SK-N-SH treated with all-trans-retinoic acid at 6 μM for 48 hours (cell line): ENCODE measurements around the gene GPR156.

Experiments used
- ATAC-seq: fragments of 200-7000 bp; cut with Tn5 transposase; 3 replicates; pipeline ENCODE4 v1.9.1; 2020; ENCODE audit warnings: mild to moderate bottlenecking, moderate library complexity
- ARNTL ChIP-seq: fragments of 450-650 bp; formaldehyde crosslinking; IDR thresholded peaks from 2 replicates; pipeline ENCODE4 v1.5.0; 2020; ENCODE audit warnings: low read depth, mild to moderate bottlenecking, moderate library complexity, borderline replicate concordance
- BACH2 ChIP-seq: fragments of 250-450 bp; sonication (Bioruptor Pico); IDR thresholded peaks from 2 replicates; pipeline ENCODE4 v1.9.0; 2021; ENCODE audit warnings: mild to moderate bottlenecking, borderline replicate concordance
- CSDC2 ChIP-seq: fragments of 250-450 bp; sonication (Bioruptor Pico); IDR thresholded peaks from 2 replicates; pipeline ENCODE4 v1.5.0; 2020; ENCODE audit warnings: mild to moderate bottlenecking, moderate library complexity
- GLIS3 ChIP-seq: fragments of 250-450 bp; sonication (Bioruptor Pico); IDR thresholded peaks from 2 replicates; pipeline ENCODE4 v1.5.0; 2020; ENCODE audit warnings: mild to moderate bottlenecking, moderate library complexity
- ISL1 ChIP-seq: fragments of 250-450 bp; sonication (Bioruptor Pico); IDR thresholded peaks from 2 replicates; pipeline ENCODE4 v2.1.2; 2022; ENCODE audit warnings: mild to moderate bottlenecking, moderate library complexity
- OSR1 ChIP-seq: fragments of 250-450 bp; sonication (Bioruptor Pico); IDR thresholded peaks from 2 replicates; pipeline ENCODE4 v1.8.0; 2022; ENCODE audit warnings: moderate library complexity, mild to moderate bottlenecking, inconsistent platforms
- PPARA ChIP-seq: fragments of 250-450 bp; sonication (Bioruptor Pico); IDR thresholded peaks from 2 replicates; pipeline ENCODE4 v1.5.0; 2020; ENCODE audit warnings: mild to moderate bottlenecking, borderline replicate concordance
- SNAI2 ChIP-seq: fragments of 250-450 bp; sonication (Bioruptor Pico); IDR thresholded peaks from 2 replicates; pipeline ENCODE4 v1.5.0; 2020; ENCODE audit warnings: mild to moderate bottlenecking, moderate library complexity
- TCF4 ChIP-seq: fragments of 250-450 bp; sonication (Bioruptor Pico); IDR thresholded peaks from 2 replicates; pipeline ENCODE4 v1.8.0; 2021; ENCODE audit warnings: mild to moderate bottlenecking, moderate library complexity, borderline replicate concordance
- TOX ChIP-seq: fragments of 250-450 bp; sonication (Bioruptor Pico); IDR thresholded peaks from 2 replicates; pipeline ENCODE4 v1.8.0; 2021; ENCODE audit warnings: mild to moderate bottlenecking, moderate library complexity, borderline replicate concordance
- ZC3H10 ChIP-seq: fragments of 250-450 bp; sonication (Bioruptor Pico); IDR thresholded peaks from 2 replicates; pipeline ENCODE4 v1.5.1; 2021; ENCODE audit warnings: mild to moderate bottlenecking, moderate library complexity
- ZFP30 ChIP-seq: fragments of 450-650 bp; formaldehyde crosslinking; IDR thresholded peaks from 2 replicates; pipeline ENCODE4 v1.5.0; 2022; ENCODE audit warnings: mild to moderate bottlenecking, moderate library complexity
- ZNF565 ChIP-seq: fragments of 450-650 bp; formaldehyde crosslinking; conservative IDR thresholded peaks from 2 replicates; pipeline ENCODE4 v1.5.0; 2020; ENCODE audit warnings: low read depth, mild to moderate bottlenecking, moderate library complexity
- ZNF8 ChIP-seq: fragments of 450-650 bp; formaldehyde crosslinking; IDR thresholded peaks from 2 replicates; pipeline ENCODE4 v1.5.0; 2020; ENCODE audit warnings: mild to moderate bottlenecking, moderate library complexity
- TF ChIP-seq, protein P1 (sequence below): fragments of 250-450 bp; sonication (Bioruptor Pico); IDR thresholded peaks from 2 replicates; pipeline ENCODE4 v1.5.1; 2021; ENCODE audit warnings: mild to moderate bottlenecking, moderate library complexity
- TF ChIP-seq, protein P2 (sequence below): fragments of 250-450 bp; sonication (Bioruptor Pico); IDR thresholded peaks from 2 replicates; pipeline ENCODE4 v1.8.0; 2021; ENCODE audit warnings: low read depth, mild to moderate bottlenecking, moderate library complexity, borderline replicate concordance
- TF ChIP-seq, protein P3 (sequence below): fragments of 250-450 bp; sonication (Bioruptor Pico); IDR thresholded peaks from 2 replicates; pipeline ENCODE4 v1.8.0; 2020; ENCODE audit warnings: mild to moderate bottlenecking, moderate library complexity, borderline replicate concordance
- TF ChIP-seq, protein P4 (sequence below): fragments of 250-450 bp; sonication (Bioruptor Pico); IDR thresholded peaks from 2 replicates; pipeline ENCODE4 v1.5.1; 2020; ENCODE audit warnings: low read depth, mild to moderate bottlenecking, moderate library complexity
- TF ChIP-seq, protein P5 (sequence below): fragments of 250-450 bp; sonication (Bioruptor Pico); IDR thresholded peaks from 2 replicates; pipeline ENCODE4 v1.5.0; 2020; ENCODE audit warnings: mild to moderate bottlenecking, moderate library complexity

GPR156 gene

GRCh38 chr3:120284747-120285507, at the start of gene GPR156:
GPR156 (minus strand) TSS chr3:120285222; CDS start chr3:120244098, 41,124 bp downstream.
- TF ChIP-seq ZNF8 (CRISPR knock-in tag) (no peak), ISL1 (CRISPR knock-in tag) (no peak), SNAI2 (no peak)
- TF ChIP-seq, protein P1, sequence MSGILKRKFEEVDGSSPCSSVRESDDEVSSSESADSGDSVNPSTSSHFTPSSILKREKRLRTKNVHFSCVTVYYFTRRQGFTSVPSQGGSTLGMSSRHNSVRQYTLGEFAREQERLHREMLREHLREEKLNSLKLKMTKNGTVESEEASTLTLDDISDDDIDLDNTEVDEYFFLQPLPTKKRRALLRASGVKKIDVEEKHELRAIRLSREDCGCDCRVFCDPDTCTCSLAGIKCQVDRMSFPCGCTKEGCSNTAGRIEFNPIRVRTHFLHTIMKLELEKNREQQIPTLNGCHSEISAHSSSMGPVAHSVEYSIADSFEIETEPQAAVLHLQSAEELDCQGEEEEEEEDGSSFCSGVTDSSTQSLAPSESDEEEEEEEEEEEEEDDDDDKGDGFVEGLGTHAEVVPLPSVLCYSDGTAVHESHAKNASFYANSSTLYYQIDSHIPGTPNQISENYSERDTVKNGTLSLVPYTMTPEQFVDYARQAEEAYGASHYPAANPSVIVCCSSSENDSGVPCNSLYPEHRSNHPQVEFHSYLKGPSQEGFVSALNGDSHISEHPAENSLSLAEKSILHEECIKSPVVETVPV (CRISPR knock-in tag), result no peak
- TF ChIP-seq, protein P2, sequence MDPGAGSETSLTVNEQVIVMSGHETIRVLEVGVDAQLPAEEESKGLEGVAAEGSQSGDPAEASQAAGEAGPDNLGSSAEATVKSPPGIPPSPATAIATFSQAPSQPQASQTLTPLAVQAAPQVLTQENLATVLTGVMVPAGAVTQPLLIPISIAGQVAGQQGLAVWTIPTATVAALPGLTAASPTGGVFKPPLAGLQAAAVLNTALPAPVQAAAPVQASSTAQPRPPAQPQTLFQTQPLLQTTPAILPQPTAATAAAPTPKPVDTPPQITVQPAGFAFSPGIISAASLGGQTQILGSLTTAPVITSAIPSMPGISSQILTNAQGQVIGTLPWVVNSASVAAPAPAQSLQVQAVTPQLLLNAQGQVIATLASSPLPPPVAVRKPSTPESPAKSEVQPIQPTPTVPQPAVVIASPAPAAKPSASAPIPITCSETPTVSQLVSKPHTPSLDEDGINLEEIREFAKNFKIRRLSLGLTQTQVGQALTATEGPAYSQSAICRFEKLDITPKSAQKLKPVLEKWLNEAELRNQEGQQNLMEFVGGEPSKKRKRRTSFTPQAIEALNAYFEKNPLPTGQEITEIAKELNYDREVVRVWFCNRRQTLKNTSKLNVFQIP (CRISPR knock-in tag), result no peak
- TF ChIP-seq, all 23 proteins: peak for 0

GRCh38 chr3:120332646-120333045, 47.6 kb upstream of the GPR156 start:
- ATAC-seq, result no peak

More at GRCh38 chr3:120284747-120285507, at the start of gene GPR156:
- peak; percentile 86 for ATAC-seq

GRCh38 chr3:120331076-120331475, 46.1 kb upstream of the GPR156 start:
- ATAC-seq, result no peak
- TF ChIP-seq ZC3H10 (CRISPR knock-in tag) (no peak), BACH2 (no peak), ZNF565 (no peak), ISL1 (CRISPR knock-in tag) (no peak), ZFP30 (CRISPR knock-in tag) (no peak), TOX (no peak)
- TF ChIP-seq, protein P1 (CRISPR knock-in tag), result no peak
- TF ChIP-seq, protein P2 (CRISPR knock-in tag), result no peak

More at GRCh38 chr3:120332646-120333045, 47.6 kb upstream of the GPR156 start:
- TF ChIP-seq BACH2 (no peak), ARNTL (CRISPR knock-in tag) (no peak), ZFP30 (CRISPR knock-in tag) (no peak), OSR1 (CRISPR knock-in tag) (no peak), PPARA (CRISPR knock-in tag) (no peak), SNAI2 (no peak), TOX (no peak), TCF4 (CRISPR knock-in tag) (no peak), GLIS3 (CRISPR knock-in tag) (no peak), CSDC2 (CRISPR knock-in tag) (no peak)
- TF ChIP-seq, protein P2 (CRISPR knock-in tag), result no peak
- TF ChIP-seq, protein P3, sequence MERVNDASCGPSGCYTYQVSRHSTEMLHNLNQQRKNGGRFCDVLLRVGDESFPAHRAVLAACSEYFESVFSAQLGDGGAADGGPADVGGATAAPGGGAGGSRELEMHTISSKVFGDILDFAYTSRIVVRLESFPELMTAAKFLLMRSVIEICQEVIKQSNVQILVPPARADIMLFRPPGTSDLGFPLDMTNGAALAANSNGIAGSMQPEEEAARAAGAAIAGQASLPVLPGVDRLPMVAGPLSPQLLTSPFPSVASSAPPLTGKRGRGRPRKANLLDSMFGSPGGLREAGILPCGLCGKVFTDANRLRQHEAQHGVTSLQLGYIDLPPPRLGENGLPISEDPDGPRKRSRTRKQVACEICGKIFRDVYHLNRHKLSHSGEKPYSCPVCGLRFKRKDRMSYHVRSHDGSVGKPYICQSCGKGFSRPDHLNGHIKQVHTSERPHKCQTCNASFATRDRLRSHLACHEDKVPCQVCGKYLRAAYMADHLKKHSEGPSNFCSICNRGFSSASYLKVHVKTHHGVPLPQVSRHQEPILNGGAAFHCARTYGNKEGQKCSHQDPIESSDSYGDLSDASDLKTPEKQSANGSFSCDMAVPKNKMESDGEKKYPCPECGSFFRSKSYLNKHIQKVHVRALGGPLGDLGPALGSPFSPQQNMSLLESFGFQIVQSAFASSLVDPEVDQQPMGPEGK (CRISPR knock-in tag), result no peak
- TF ChIP-seq, protein P4, sequence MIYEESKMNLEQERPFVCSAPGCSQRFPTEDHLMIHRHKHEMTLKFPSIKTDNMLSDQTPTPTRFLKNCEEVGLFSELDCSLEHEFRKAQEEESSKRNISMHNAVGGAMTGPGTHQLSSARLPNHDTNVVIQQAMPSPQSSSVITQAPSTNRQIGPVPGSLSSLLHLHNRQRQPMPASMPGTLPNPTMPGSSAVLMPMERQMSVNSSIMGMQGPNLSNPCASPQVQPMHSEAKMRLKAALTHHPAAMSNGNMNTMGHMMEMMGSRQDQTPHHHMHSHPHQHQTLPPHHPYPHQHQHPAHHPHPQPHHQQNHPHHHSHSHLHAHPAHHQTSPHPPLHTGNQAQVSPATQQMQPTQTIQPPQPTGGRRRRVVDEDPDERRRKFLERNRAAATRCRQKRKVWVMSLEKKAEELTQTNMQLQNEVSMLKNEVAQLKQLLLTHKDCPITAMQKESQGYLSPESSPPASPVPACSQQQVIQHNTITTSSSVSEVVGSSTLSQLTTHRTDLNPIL (CRISPR knock-in tag), result no peak
- TF ChIP-seq, protein P5, sequence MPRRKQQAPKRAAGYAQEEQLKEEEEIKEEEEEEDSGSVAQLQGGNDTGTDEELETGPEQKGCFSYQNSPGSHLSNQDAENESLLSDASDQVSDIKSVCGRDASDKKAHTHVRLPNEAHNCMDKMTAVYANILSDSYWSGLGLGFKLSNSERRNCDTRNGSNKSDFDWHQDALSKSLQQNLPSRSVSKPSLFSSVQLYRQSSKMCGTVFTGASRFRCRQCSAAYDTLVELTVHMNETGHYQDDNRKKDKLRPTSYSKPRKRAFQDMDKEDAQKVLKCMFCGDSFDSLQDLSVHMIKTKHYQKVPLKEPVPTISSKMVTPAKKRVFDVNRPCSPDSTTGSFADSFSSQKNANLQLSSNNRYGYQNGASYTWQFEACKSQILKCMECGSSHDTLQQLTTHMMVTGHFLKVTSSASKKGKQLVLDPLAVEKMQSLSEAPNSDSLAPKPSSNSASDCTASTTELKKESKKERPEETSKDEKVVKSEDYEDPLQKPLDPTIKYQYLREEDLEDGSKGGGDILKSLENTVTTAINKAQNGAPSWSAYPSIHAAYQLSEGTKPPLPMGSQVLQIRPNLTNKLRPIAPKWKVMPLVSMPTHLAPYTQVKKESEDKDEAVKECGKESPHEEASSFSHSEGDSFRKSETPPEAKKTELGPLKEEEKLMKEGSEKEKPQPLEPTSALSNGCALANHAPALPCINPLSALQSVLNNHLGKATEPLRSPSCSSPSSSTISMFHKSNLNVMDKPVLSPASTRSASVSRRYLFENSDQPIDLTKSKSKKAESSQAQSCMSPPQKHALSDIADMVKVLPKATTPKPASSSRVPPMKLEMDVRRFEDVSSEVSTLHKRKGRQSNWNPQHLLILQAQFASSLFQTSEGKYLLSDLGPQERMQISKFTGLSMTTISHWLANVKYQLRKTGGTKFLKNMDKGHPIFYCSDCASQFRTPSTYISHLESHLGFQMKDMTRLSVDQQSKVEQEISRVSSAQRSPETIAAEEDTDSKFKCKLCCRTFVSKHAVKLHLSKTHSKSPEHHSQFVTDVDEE, result no peak
- TF ChIP-seq, all 23 proteins: peak for 0
